ENCODE data around the gene FAM83C.
"Not testable (repeated sequence)": the region's sequence is repeated elsewhere in the genome, so short reads cannot be mapped to it uniquely, and the experiment has no call there.

FAM83C gene

GRCh38 chr20:35262731-35263531, 29.3 kb downstream of the FAM83C start:
- DNase-seq: peak; percentile 97

- not testable (repeated sequence) for DNase-seq
Measured at GRCh38 chr20:35262321-35262720, 29.9 kb downstream of the FAM83C start.

GRCh38 chr20:35260426-35260825, 31.8 kb downstream of the FAM83C start:
- DNase-seq: no peak

- peak; percentile 55 for DNase-seq
Measured at GRCh38 chr20:35257175-35257909, 34.9 kb downstream of the FAM83C start.

- no peak for DNase-seq
Measured at GRCh38 chr20:35254448-35254999, 37.7 kb downstream of the FAM83C start.

GRCh38 chr20:35253010-35253409, 39.2 kb downstream of the FAM83C start:
- no peak for DNase-seq

- not testable (repeated sequence) for DNase-seq
Measured at GRCh38 chr20:35252598-35252997, 39.6 kb downstream of the FAM83C start.

GRCh38 chr20:35252037-35252461, 40.2 kb downstream of the FAM83C start:
- DNase-seq: no peak

- DNase-seq: no peak
Measured at GRCh38 chr20:35251613-35251940, 40.6 kb downstream of the FAM83C start.

GRCh38 chr20:35248641-35249475, 43.4 kb downstream of the FAM83C start:
- no peak for DNase-seq

GRCh38 chr20:35246723-35247122, 45.5 kb downstream of the FAM83C start:
- no peak for DNase-seq

GRCh38 chr20:35243986-35244385, 48.2 kb downstream of the FAM83C start:
- no peak for DNase-seq

- DNase-seq: no peak
Measured at GRCh38 chr20:35243317-35243716, 48.9 kb downstream of the FAM83C start.

GRCh38 chr20:35240811-35241293, 51.4 kb downstream of the FAM83C start:
- peak; percentile 90 for DNase-seq

GRCh38 chr20:35240083-35240810, 52.0 kb downstream of the FAM83C start:
- peak; percentile 90 for DNase-seq

- DNase-seq: no peak
Measured at GRCh38 chr20:35238735-35239134, 53.5 kb downstream of the FAM83C start.

GRCh38 chr20:35238170-35238569, 54.1 kb downstream of the FAM83C start:
- no peak for DNase-seq

- DNase-seq: no peak
Measured at GRCh38 chr20:35237486-35237885, 54.7 kb downstream of the FAM83C start.

GRCh38 chr20:35235881-35236280, 56.3 kb downstream of the FAM83C start:
- DNase-seq: no peak

Measured in kidney glomerular epithelial cell (primary cell).